ENCODE measurements around the gene SEMA4D.
"Not testable (repeated sequence)": the region's sequence is repeated elsewhere in the genome, so short reads cannot be mapped to it uniquely, and the experiment has no call there.

SEMA4D gene

DNA sequence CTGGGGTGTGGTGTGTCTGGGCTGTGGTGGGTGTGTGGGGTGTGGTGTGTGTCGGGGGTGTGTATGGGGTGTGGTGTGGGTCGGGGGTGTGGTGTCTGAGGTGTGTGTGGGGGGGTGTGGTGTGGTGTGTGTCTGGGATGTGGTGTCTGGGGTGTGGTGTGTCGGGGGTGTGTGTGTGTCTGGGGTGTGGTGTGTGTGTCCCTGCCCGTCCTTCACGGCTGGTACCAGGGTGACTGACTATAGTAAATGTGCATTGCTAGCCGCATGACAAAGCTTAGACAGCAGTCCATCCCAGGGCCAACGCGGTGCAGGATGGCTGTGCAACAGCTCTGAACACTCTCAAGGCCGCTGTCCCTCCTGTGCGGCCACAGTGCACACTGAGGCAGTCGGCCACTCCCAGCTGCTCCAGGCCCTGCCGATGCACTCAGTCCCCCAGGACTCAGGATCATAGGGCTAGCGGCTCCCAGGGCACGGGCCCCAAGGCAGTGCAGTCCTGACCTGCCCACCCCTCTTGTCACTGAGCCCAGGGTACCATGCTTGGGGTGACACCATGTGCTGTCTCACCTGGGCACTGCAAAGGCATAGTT, 125.6 kb downstream of the SEMA4D start:
- TF ChIP-seq CTCF (conservative IDR thresholded peaks at IDR 0.05; ENCODE audit: low read length) (no peak), EZH2phosphoT487 (IDR thresholded peaks at IDR 0.05; ENCODE audit: borderline replicate concordance) (no peak)
- no peak overlapping the region for H3K4me3 ChIP-seq (ENCODE audit: low read length, poor library complexity, severe bottlenecking)
- H3K79me2 ChIP-seq (ENCODE audit: insufficient read depth, low read length): no peaks in the 10 kb centered on the region
- no peaks in the 10 kb centered on the region for H3K9me3 ChIP-seq (ENCODE audit: insufficient read depth, low read depth, low read length)
- H3K4me1 ChIP-seq (ENCODE audit: insufficient read depth, low read length, poor library complexity, severe bottlenecking): peaks cover 41% of the 10 kb centered on the region
- no peak overlapping the region for H3K9ac ChIP-seq (ENCODE audit: low read depth, low read length, poor library complexity, severe bottlenecking)
- H4K20me1 ChIP-seq (ENCODE audit: insufficient read depth, low read length, poor library complexity, severe bottlenecking): peaks cover 10% of the 10 kb centered on the region
- no peak overlapping the region for H2AFZ ChIP-seq (ENCODE audit: low read length)
- H3K4me2 ChIP-seq (ENCODE audit: low read depth, low read length, poor library complexity, severe bottlenecking): no peak overlapping the region
- H3K27me3 ChIP-seq (ENCODE audit: insufficient read depth, low read length, poor library complexity, severe bottlenecking): no peaks in the 10 kb centered on the region
- peaks cover 11% of the 10 kb centered on the region; the same call in 1 of the 2 replicates for H3K36me3 ChIP-seq (ENCODE audit: insufficient read depth, low read length)
- H3K9me2 ChIP-seq (replicated peaks; ENCODE audit: low read depth, low read length): no peaks in the 10 kb centered on the region
- H3F3A ChIP-seq (ENCODE audit: low read depth): peaks cover 16% of the 10 kb centered on the region; the same call in 1 of the 2 replicates

DNA sequence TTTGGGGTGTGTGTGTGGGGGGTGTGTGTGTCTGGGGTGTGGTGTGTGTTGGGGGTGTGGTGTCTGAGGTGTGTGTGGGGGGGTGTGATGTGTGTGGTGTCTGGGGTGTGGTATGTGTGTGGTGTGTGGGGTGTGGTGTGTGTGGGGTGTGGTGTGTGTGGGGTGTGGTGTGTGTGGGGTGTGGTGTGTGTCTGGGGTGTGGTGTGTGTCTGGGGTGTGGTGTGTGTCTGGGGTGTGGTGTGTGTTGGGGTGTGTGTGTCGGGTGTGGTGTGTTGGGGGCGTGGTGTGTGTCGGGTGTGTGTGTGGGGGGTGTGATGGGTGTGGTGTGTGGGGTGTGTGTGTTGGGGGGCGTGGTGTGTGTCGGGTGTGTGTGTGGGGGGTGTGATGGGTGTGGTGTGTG, 126.1 kb downstream of the SEMA4D start:
- not testable (repeated sequence) for H3K27me3 ChIP-seq (ENCODE audit: insufficient read depth, low read length, poor library complexity, severe bottlenecking); H3K4me2 ChIP-seq (ENCODE audit: low read depth, low read length, poor library complexity, severe bottlenecking); H3K9me3 ChIP-seq (ENCODE audit: insufficient read depth, low read depth, low read length); H3K9ac ChIP-seq (ENCODE audit: low read depth, low read length, poor library complexity, severe bottlenecking); H4K20me1 ChIP-seq (ENCODE audit: insufficient read depth, low read length, poor library complexity, severe bottlenecking); H2AFZ ChIP-seq (ENCODE audit: low read length); H3K79me2 ChIP-seq (ENCODE audit: insufficient read depth, low read length); H3K36me3 ChIP-seq (ENCODE audit: insufficient read depth, low read length); H3K4me3 ChIP-seq (ENCODE audit: low read length, poor library complexity, severe bottlenecking); H3K9me2 ChIP-seq (replicated peaks; ENCODE audit: low read depth, low read length)
- Histone ChIP-seq H3F3A (ENCODE audit: low read depth) (peaks cover 16% of the 10 kb centered on the region; the same call in 1 of the 2 replicates), H3K4me1 (ENCODE audit: insufficient read depth, low read length, poor library complexity, severe bottlenecking) (peaks cover 42% of the 10 kb centered on the region)

DNA sequence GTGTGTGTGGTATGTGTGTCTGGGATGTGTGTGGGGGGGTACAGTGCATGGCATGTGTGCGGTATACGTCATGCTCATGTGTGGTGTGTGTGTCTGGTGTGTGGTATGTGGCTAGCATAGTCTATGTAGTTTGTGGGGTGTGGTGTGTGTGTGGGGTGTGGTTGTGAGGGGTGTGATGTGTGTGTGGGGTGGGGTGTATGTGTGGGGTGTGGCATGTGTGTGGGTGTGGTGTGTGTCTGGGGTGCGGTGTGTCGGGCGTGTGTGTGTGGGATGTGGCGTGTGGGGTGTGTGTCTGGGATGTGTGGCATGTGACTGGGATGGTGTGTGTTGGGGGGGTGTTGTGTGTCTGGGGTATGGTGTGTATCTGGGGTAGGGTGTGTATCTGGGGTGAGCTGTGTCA, 127.3 kb downstream of the SEMA4D start:
- Histone ChIP-seq H2AFZ (ENCODE audit: low read length) (no peak overlapping the region), H3K9ac (ENCODE audit: low read depth, low read length, poor library complexity, severe bottlenecking) (no peak overlapping the region), H3K4me2 (ENCODE audit: low read depth, low read length, poor library complexity, severe bottlenecking) (no peak overlapping the region), H4K20me1 (ENCODE audit: insufficient read depth, low read length, poor library complexity, severe bottlenecking) (peaks cover 3% of the 10 kb centered on the region), H3K9me3 (ENCODE audit: insufficient read depth, low read depth, low read length) (no peaks in the 10 kb centered on the region), H3K27me3 (ENCODE audit: insufficient read depth, low read length, poor library complexity, severe bottlenecking) (no peaks in the 10 kb centered on the region), H3K36me3 (ENCODE audit: insufficient read depth, low read length) (no peaks in the 10 kb centered on the region), H3K4me1 (ENCODE audit: insufficient read depth, low read length, poor library complexity, severe bottlenecking) (peaks cover 31% of the 10 kb centered on the region), H3K4me3 (ENCODE audit: low read length, poor library complexity, severe bottlenecking) (no peak overlapping the region), H3F3A (ENCODE audit: low read depth) (peaks cover 4% of the 10 kb centered on the region; the same call in 1 of the 2 replicates), H3K9me2 (replicated peaks; ENCODE audit: low read depth, low read length) (no peaks in the 10 kb centered on the region), H3K79me2 (ENCODE audit: insufficient read depth, low read length) (no peaks in the 10 kb centered on the region)
- TF ChIP-seq EZH2phosphoT487 (IDR thresholded peaks at IDR 0.05; ENCODE audit: borderline replicate concordance) (no peak), CTCF (conservative IDR thresholded peaks at IDR 0.05; ENCODE audit: low read length) (no peak)

DNA sequence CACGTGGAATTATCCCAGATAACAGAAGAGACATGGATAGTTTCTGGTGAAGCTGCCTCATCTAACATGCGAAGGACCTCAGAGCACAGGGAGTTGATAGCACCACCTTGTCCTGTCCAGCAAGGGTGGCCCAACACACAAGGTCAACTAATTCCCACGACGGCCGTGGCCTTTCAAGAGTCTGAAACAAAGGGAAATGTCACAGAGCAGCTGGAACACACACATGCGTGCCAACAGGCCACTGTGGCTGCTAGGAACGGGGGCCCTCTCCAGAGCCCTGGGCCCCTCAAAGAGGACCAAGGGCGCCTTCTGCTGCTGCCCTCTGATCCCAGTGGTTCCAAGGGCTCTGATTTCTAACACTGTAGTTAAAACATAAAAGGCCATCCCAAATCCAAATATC, 128.9 kb downstream of the SEMA4D start:
- Histone ChIP-seq H3K79me2 (ENCODE audit: insufficient read depth, low read length) (no peaks in the 10 kb centered on the region), H3K9me2 (replicated peaks; ENCODE audit: low read depth, low read length) (no peaks in the 10 kb centered on the region), H3K27me3 (ENCODE audit: insufficient read depth, low read length, poor library complexity, severe bottlenecking) (no peaks in the 10 kb centered on the region), H4K20me1 (ENCODE audit: insufficient read depth, low read length, poor library complexity, severe bottlenecking) (no peaks in the 10 kb centered on the region), H3K9me3 (ENCODE audit: insufficient read depth, low read depth, low read length) (no peaks in the 10 kb centered on the region), H3K9ac (ENCODE audit: low read depth, low read length, poor library complexity, severe bottlenecking) (no peak overlapping the region), H3K4me3 (ENCODE audit: low read length, poor library complexity, severe bottlenecking) (no peak overlapping the region), H2AFZ (ENCODE audit: low read length) (no peak overlapping the region), H3F3A (ENCODE audit: low read depth) (no peaks in the 10 kb centered on the region), H3K36me3 (ENCODE audit: insufficient read depth, low read length) (no peaks in the 10 kb centered on the region), H3K4me1 (ENCODE audit: insufficient read depth, low read length, poor library complexity, severe bottlenecking) (peaks cover 15% of the 10 kb centered on the region), H3K4me2 (ENCODE audit: low read depth, low read length, poor library complexity, severe bottlenecking) (no peak overlapping the region)
- TF ChIP-seq EZH2phosphoT487 (IDR thresholded peaks at IDR 0.05; ENCODE audit: borderline replicate concordance): no peak
